Vagina (tissue), 2 donors: ENCODE measurements around the gene ABCA13. TPM values are rescaled to one million over a fixed set of nuclear protein-coding genes. Genes with fewer than 3 reads are reported as not detected.

Experiments used
- DNase-seq, 2 donors: peaks; one replicate each; pipeline ENCODE4 v3.0.0-alpha.2; 2017; ENCODE audit errors: extremely low spot score in 2 of 2
- H3K27ac ChIP-seq: fragments of 200-600 bp; sonication (generic); one replicate; pipeline ENCODE4 v1.5.1; 2019
- H3K27me3 ChIP-seq: fragments of 200-600 bp; sonication (generic); one replicate; pipeline ENCODE4 v1.5.1; 2019
- H3K36me3 ChIP-seq, 2 donors: fragments of 200-600 bp; sonication (generic); one replicate each; pipeline ENCODE4 v1.5.1; 2017 to 2019
- H3K4me1 ChIP-seq: fragments of 200-600 bp; sonication (generic); one replicate; pipeline ENCODE4 v1.5.1; 2019
- H3K4me3 ChIP-seq, 2 donors: fragments of 200-600 bp; sonication (generic); 1 replicate in 1 of 2; 2 replicates in 1 of 2; pipeline ENCODE4 v1.5.1; 2016 to 2019
- H3K9me3 ChIP-seq: fragments of 200-600 bp; sonication (generic); one replicate; pipeline ENCODE4 v1.5.1; 2019
- CTCF ChIP-seq, 3 experiments: fragments of 450-650 bp in 2 of 3; fragments of 200-600 bp in 1 of 3; sonication (generic) in 1 of 3; IDR thresholded peaks; one replicate each; pipeline ENCODE4 v1.5.1; 2017 to 2019; ENCODE audit warnings: antibody characterized with exemption in 3 of 3, mild to moderate bottlenecking in 2 of 3, moderate library complexity in 2 of 3
- POLR2A ChIP-seq, 2 donors: fragments of 450-650 bp; IDR thresholded peaks; one replicate each; pipeline ENCODE4 v1.6.1; 2017; ENCODE audit warnings: antibody characterized with exemption in 2 of 2, mild to moderate bottlenecking in 2 of 2, moderate library complexity in 2 of 2
- POLR2AphosphoS5 ChIP-seq, 2 donors: sonication (generic); formaldehyde crosslinking; IDR thresholded peaks; one replicate each; pipeline ENCODE4 v1.9.0; 2017; ENCODE audit warnings: antibody characterized with exemption in 2 of 2, mild to moderate bottlenecking in 2 of 2, low read depth in 1 of 2; ENCODE audit not compliant: insufficient read depth in 1 of 2
- intact Hi-C: fragments of 100-400 bp; cut with DNase I; formaldehyde crosslinking; loops from one replicate; pipeline ENCODE4 v1.15.1; 2023
- total RNA-seq: library from RNA; depleted of rRNA; stranded (reverse); fragments of >200 nt; gene quantifications from one replicate; pipeline ENCODE4 v1.2.3, GENCODE V29; 2016

Gene ABCA13
- total RNA-seq, 1 donor from 2014 or later = under 0.01 TPM

DNA sequence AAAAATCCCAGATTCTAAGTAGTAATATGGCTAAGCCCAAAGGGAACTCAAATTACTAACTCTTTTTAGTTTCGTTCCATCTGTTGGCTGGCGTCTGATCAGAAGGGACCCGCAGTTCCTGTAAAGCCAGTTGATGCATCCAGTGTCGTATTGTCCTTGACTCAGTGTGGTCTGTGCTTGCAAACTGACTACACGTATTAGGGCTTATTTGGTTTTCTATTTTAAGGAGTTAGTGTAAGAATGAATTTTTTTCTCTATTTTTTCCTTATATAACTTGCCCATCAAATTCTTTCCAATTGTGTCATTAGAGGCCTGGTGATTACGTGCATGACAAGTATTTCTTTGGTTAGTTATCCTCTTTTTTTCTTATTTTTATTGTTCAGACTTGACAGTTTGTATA lies 9.7 kb downstream of the ABCA13 start:
- DNase-seq = no peak
- H3K4me3 ChIP-seq = no peak overlapping the region
- no peaks in the 10 kb centered on the region for H3K9me3 ChIP-seq
- H3K27me3 ChIP-seq = no peaks in the 10 kb centered on the region
- no peak overlapping the region for H3K27ac ChIP-seq
- no peak for TF ChIP-seq POLR2AphosphoS5 (IDR thresholded peaks at IDR 0.05; ENCODE audit: insufficient read depth in 1 of 2, low read depth in 1 of 2)
- TF ChIP-seq CTCF (IDR thresholded peaks at IDR 0.05) = no peak
- TF ChIP-seq POLR2A (IDR thresholded peaks at IDR 0.05) = no peak
- intact Hi-C loops = no loop called here
- H3K36me3 ChIP-seq = no peaks in the 10 kb centered on the region
- H3K4me1 ChIP-seq = no peaks in the 10 kb centered on the region

GRCh38 chr7:48182718-48183369 lies 11.6 kb downstream of the ABCA13 start:
- Histone ChIP-seq H3K36me3 (no peaks in the 10 kb centered on the region), H3K27me3 (no peaks in the 10 kb centered on the region), H3K27ac (no peak overlapping the region), H3K4me1 (no peaks in the 10 kb centered on the region), H3K9me3 (no peaks in the 10 kb centered on the region), H3K4me3 (no peak overlapping the region)
- TF ChIP-seq POLR2A (IDR thresholded peaks at IDR 0.05) (no peak), POLR2AphosphoS5 (IDR thresholded peaks at IDR 0.05; ENCODE audit: insufficient read depth in 1 of 2, low read depth in 1 of 2) (no peak), CTCF (IDR thresholded peaks at IDR 0.05) (no peak)
- no peak for DNase-seq
- intact Hi-C loops = no loop called here

DNA sequence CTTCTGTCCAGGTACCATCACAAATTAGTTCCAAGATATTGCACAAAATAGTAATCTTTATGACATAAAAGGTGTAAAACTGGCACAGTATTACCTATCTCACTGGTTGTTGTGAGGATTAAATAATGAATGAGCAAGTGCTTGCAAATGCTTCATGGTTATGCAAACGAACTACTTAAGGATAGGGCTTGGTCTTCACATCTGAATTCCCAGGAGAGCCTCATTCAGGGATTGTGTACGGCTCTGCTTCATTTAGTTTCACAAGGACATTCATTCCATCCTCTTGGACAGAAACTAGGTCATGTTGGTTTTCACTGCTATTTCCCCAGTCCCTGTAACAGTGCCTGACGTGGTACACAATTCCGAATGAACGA lies 12.1 kb downstream of the ABCA13 start:
- H3K27ac ChIP-seq = no peak overlapping the region

GRCh38 chr7:48183965-48184364 lies 12.7 kb downstream of the ABCA13 start:
- no peak overlapping the region for H3K27ac ChIP-seq
- intact Hi-C loops = no loop called here
- TF ChIP-seq POLR2A (IDR thresholded peaks at IDR 0.05) (no peak), POLR2AphosphoS5 (IDR thresholded peaks at IDR 0.05; ENCODE audit: insufficient read depth in 1 of 2, low read depth in 1 of 2) (no peak), CTCF (IDR thresholded peaks at IDR 0.05) (no peak)
- DNase-seq = no peak
- no peaks in the 10 kb centered on the region for H3K36me3 ChIP-seq
- no peaks in the 10 kb centered on the region for H3K9me3 ChIP-seq
- H3K4me1 ChIP-seq = no peaks in the 10 kb centered on the region
- no peak overlapping the region for H3K4me3 ChIP-seq
- H3K27me3 ChIP-seq = no peaks in the 10 kb centered on the region

More for the DNA sequence above, 12.1 kb downstream of the ABCA13 start:
- no peaks in the 10 kb centered on the region for H3K4me1 ChIP-seq
- no peaks in the 10 kb centered on the region for H3K36me3 ChIP-seq
- H3K9me3 ChIP-seq = no peaks in the 10 kb centered on the region
- intact Hi-C loops = no loop called here
- no peaks in the 10 kb centered on the region for H3K27me3 ChIP-seq
- no peak overlapping the region for H3K4me3 ChIP-seq
- TF ChIP-seq CTCF (IDR thresholded peaks at IDR 0.05) (no peak), POLR2A (IDR thresholded peaks at IDR 0.05) (no peak), POLR2AphosphoS5 (IDR thresholded peaks at IDR 0.05; ENCODE audit: insufficient read depth in 1 of 2, low read depth in 1 of 2) (no peak)
- no peak for DNase-seq

DNA sequence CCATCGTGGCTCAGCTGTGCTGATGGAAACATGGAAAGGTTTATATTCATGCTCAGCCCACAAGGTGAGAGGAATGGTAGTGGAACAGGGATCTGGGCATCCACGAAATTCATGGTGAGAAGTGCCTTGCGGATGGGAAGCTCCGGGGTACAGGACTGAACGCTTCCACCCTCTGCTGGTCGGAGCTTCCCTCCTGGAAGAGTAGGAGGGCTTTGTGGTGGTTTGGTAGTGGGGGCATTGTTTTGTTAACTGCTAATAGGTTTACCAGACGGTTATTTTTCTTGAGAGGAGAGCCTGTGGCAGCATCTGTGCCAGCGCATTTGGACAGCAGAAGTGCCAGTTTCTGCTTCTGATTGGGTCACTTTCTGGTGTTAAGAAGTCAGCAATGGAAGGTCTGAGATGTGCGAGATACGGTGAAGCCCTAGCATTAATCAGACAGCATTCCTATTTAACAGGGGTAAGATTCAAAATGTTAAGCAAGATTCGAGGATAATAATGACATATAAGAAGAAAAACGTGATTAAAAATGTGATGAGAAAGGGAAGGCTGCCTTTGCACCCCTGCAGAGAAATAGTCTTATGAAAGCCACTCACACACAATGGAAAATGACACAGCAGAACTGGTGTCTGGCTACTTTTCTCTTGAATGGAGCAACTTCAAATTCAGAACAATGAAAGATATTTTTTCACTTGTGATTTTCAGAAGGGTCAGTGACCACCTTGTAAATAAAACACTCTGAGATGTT lies 17.7 kb downstream of the ABCA13 start:
- Histone ChIP-seq H3K27ac (no peak overlapping the region), H3K27me3 (no peaks in the 10 kb centered on the region), H3K36me3 (no peaks in the 10 kb centered on the region), H3K9me3 (no peaks in the 10 kb centered on the region), H3K4me3 (no peak overlapping the region), H3K4me1 (no peaks in the 10 kb centered on the region)
- intact Hi-C loops = no loop called here
- no peak for TF ChIP-seq CTCF (IDR thresholded peaks at IDR 0.05)
- TF ChIP-seq POLR2AphosphoS5 (IDR thresholded peaks at IDR 0.05; ENCODE audit: insufficient read depth in 1 of 2, low read depth in 1 of 2) = no peak
- DNase-seq = no peak
